Vagina (tissue), 2 donors: Measurements from ENCODE around the gene KIAA1671.

Experiments used
- POLR2A ChIP-seq, 2 donors: fragments of 450-650 bp; IDR thresholded peaks; one replicate each; pipeline ENCODE4 v1.6.1; 2017; ENCODE audit warnings: antibody characterized with exemption in 2 of 2, mild to moderate bottlenecking in 2 of 2, moderate library complexity in 2 of 2
- POLR2AphosphoS5 ChIP-seq, 2 donors: sonication (generic); formaldehyde crosslinking; IDR thresholded peaks; one replicate each; pipeline ENCODE4 v1.9.0; 2017; ENCODE audit warnings: antibody characterized with exemption in 2 of 2, mild to moderate bottlenecking in 2 of 2, low read depth in 1 of 2; ENCODE audit not compliant: insufficient read depth in 1 of 2
- TF ChIP-seq, protein P1 (sequence below), 3 experiments: fragments of 450-650 bp in 2 of 3; fragments of 200-600 bp in 1 of 3; sonication (generic) in 1 of 3; IDR thresholded peaks; one replicate each; pipeline ENCODE4 v1.5.1; 2017 to 2019; ENCODE audit warnings: antibody characterized with exemption in 3 of 3, mild to moderate bottlenecking in 2 of 3, moderate library complexity in 2 of 3

DNA sequence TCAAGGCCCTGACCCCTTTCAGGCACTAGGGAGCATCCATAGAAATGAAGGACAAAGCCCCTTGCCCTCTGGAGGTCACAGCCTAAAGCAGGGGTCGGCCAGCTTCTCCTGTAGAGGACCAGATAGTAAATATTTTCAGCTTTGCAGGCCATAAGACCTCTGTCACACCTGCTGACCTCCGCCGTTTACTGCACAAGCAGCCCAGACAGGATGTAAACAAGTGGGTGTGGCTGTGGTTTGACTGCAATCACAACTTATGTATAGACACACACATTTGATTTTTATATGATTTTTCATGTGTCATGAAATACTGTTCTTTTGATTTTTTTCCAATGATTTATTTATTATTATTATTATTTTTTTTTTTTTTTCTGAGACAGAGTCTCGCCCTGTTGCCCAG, 34.3 kb downstream of the KIAA1671 start:
- TF ChIP-seq POLR2AphosphoS5 (IDR thresholded peaks at IDR 0.05; ENCODE audit: insufficient read depth in 1 of 2, low read depth in 1 of 2): no peak
- no peak for TF ChIP-seq POLR2A (IDR thresholded peaks at IDR 0.05)
- TF ChIP-seq, protein P1, sequence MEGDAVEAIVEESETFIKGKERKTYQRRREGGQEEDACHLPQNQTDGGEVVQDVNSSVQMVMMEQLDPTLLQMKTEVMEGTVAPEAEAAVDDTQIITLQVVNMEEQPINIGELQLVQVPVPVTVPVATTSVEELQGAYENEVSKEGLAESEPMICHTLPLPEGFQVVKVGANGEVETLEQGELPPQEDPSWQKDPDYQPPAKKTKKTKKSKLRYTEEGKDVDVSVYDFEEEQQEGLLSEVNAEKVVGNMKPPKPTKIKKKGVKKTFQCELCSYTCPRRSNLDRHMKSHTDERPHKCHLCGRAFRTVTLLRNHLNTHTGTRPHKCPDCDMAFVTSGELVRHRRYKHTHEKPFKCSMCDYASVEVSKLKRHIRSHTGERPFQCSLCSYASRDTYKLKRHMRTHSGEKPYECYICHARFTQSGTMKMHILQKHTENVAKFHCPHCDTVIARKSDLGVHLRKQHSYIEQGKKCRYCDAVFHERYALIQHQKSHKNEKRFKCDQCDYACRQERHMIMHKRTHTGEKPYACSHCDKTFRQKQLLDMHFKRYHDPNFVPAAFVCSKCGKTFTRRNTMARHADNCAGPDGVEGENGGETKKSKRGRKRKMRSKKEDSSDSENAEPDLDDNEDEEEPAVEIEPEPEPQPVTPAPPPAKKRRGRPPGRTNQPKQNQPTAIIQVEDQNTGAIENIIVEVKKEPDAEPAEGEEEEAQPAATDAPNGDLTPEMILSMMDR (IDR thresholded peaks at IDR 0.05): no peak
